HEK293T (cell line): ENCODE data around the gene GPATCH8.

Source experiments
- BHLHE40 ChIP-seq: fragments of 450-650 bp; IDR thresholded peaks from 2 replicates; pipeline ENCODE4 v1.6.1; 2016; ENCODE audit warnings: mild to moderate bottlenecking, moderate library complexity, borderline replicate concordance
- ELF4 ChIP-seq: fragments of 450-650 bp; IDR thresholded peaks from 2 replicates; pipeline ENCODE4 v1.6.1; 2017; ENCODE audit warnings: antibody characterized with exemption
- NFRKB ChIP-seq: fragments of 450-650 bp; IDR thresholded peaks from 2 replicates; pipeline ENCODE4 v1.6.1; 2016; ENCODE audit warnings: mild to moderate bottlenecking, moderate library complexity
- SP1 ChIP-seq: fragments of 450-650 bp; IDR thresholded peaks from 2 replicates; pipeline ENCODE4 v1.6.1; 2017
- SUZ12 ChIP-seq: fragments of 450-650 bp; IDR thresholded peaks from 2 replicates; pipeline ENCODE4 v1.6.1; 2016; ENCODE audit warnings: mild to moderate bottlenecking
- TARDBP ChIP-seq: fragments of 450-650 bp; IDR thresholded peaks from 2 replicates; pipeline ENCODE4 v1.6.1; 2016
- ZNF384 ChIP-seq: fragments of 450-650 bp; IDR thresholded peaks from 2 replicates; pipeline ENCODE4 v1.6.1; 2016
- TF ChIP-seq, protein P1 (sequence below): fragments of 450-650 bp; IDR thresholded peaks from 2 replicates; pipeline ENCODE4 v1.6.1; 2016

DNA sequence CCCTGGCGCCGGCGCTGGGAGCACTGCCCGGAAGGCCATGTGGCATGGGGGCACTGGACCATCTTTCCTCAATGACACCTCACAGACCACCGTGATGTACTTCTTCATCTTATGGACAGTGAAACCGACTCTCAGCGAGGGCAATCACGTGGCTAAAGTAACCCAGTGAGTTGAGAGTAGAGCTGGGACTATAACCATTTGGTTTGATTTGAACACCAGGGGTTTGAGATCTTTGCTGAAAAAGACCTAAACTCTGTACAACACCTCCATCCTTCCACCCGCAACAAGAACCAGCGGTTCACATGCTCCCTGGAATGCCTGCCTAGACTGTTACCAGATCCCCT is 117.1 kb downstream of the GPATCH8 start:
- TF ChIP-seq TARDBP = no peak
- TF ChIP-seq ZNF384 = no peak
- TF ChIP-seq, protein P1, sequence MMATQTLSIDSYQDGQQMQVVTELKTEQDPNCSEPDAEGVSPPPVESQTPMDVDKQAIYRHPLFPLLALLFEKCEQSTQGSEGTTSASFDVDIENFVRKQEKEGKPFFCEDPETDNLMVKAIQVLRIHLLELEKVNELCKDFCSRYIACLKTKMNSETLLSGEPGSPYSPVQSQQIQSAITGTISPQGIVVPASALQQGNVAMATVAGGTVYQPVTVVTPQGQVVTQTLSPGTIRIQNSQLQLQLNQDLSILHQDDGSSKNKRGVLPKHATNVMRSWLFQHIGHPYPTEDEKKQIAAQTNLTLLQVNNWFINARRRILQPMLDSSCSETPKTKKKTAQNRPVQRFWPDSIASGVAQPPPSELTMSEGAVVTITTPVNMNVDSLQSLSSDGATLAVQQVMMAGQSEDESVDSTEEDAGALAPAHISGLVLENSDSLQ = no peak
- TF ChIP-seq BHLHE40 = no peak
- no peak for TF ChIP-seq ELF4
- TF ChIP-seq SP1 = no peak
- no peak for TF ChIP-seq SUZ12
- no peak for TF ChIP-seq NFRKB
